Measurements from ENCODE around the gene WDR76.
A peak's percentile ranks its signal among the peaks of the same experiment; 100 is the strongest.

Gene WDR76

DNA sequence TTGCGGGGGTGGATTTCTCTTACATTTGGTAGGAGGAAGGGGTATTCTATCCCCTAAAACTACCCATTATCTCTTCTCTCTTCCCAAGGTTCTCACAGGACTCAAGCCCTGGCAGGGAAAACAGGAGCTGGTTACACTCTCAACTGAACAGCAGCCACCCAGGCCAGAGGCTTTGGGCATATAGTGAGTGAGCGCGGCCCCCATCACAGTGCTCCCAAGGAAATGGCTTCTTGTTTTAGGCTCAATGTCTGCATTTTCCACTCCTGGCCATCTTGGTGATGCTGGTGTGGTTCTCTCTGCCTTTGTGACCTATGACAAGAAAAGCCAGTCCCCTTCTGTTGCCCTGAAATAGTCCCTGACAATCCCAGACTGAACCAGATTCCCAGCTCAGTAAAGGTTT lies 50.1 kb downstream of the WDR76 start:
- no peak for DNase-seq

DNA sequence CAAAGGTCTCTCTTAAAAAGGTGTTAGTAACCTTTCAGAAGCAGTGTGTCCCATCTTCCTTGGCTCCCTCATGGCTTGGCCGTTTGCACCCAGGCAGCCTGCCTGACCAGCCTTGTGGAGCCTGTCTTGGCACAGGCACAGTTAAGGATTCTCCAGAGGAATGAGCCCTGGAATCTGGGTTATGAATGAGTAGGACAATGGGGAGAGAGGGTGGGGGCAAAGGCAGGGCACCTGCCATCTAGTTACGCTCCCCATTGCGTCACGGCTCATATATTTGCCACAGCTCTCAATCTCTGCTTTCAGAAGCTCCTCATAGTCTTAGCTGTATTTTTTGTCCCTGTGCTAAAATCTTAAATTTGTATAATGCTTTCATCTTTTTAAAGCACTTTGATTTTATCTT lies 50.6 kb downstream of the WDR76 start:
- DNase-seq: no peak

DNA sequence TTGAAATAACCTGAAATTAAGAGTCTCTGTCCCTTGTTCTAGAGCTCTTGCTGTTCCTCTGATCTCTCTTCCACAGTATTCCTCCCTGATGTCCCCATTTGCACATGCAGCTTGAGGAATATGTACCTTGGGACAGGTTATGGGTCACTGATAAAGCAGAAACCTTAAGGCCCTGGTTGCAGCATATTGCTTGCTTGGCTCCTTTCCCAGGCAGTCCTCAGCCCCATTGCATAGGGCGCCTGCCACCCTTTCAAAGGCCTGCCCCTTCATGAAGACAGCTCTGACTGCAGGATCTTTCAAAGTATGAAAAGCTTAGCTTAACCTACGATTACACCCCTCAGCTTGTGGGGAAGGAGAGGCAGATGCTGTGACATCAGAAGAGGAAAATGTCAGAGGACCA lies 51.6 kb downstream of the WDR76 start:
- no peak for DNase-seq

DNA sequence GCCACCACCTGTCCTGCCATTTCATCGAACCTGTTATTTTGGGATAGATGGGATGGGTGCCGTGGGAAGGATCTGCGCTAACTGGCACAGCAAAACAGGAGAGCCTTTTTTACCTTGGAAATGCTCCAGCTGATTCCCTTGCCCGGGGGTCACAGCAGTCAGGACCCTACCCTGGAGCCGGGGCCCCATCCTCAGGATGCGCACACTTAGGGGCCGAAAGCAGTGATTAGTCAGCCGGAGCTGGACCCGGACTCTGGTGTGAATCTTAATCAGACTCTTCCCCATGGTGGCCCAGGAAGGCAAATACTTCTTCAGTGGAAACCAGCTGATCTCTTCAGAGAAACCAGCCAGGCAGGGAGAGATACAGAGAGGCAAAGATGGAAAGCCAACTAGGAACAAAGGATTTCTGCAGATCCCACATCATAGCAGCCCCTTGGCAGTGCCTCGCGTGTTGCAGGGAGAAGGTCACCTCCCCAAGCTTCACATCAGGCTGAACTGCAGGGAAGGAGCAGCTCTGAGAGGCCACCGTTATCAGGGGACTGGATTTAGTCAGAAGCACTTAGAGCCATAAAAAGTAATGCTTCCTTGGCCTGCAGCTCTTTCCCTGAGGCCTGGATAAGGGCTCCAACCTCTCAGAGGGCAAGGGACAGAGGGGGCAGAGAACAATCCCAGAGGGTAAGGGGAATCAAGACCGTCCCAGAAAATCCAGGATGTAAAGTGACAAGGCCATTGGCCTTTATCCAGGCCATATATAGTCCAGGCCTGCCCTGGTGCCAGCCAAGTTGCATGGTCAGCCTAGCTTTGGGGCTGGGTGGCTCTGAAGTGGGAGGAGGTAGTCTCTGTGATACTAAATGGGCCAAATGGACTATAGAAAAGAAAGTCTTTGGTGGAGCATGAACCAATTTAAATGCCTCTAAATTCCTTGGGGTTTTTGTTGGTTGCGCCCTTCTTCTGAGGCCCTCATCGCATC lies 52.9 kb downstream of the WDR76 start:
- no peak for DNase-seq

DNA sequence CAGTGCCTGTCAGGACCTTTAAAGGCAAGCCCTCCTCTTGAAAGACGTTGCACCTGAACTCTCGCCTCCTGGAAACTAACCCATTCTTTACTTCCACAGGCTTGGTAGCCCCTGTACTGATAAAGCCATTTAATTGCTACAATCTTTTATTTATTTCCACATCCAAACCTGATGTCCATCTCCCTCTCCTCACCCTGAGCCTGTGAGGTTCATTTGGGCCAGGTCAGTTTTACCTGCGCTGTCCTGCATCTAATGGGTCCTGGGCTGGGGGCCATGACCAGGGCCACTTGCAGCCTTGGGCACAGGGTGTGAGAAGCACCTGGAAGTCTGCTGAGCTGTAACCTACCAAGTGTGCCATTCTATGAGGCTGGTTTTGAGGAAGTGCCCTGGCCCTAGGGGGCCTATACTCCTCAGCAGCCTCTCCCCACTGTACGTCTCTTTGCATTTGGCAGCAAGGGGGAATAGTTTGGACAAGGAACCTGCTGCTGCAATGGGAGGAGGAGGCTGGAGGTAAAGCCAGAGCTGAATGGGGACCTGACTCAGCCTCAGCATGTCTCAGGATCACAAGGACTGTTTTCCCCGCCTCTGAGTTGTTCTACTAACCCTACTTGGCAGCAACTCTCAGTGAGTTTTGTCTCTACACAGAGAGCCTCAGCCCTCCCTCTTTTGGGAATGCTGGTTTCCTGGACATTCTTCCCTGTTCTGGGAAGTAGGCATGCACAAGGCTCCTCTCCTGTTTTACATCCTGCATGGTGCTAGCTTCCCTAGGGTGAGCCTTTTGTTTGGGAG lies 53.8 kb downstream of the WDR76 start:
- peak in 1 of 56 donors; percentile 37 for DNase-seq

DNA sequence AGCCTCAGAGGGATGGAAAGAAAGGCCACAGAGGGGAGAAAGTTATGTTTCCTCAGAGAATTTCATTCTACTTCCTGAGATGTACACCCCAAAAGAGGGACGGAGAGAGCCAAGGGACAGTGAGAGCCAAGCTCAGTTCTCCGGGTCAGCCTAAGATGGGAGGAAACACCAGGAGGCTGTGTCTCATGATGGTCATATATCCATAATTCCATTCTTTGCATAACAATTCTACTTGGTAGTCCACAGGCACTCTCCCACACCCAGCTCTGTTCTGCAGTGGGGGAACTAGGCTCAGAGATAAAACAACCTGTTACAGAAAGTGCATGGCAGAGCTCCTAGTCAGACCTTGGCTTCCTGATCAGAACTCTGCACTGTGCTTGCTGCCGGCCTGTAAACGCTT lies 54.4 kb downstream of the WDR76 start:
- no peak for DNase-seq

DNA sequence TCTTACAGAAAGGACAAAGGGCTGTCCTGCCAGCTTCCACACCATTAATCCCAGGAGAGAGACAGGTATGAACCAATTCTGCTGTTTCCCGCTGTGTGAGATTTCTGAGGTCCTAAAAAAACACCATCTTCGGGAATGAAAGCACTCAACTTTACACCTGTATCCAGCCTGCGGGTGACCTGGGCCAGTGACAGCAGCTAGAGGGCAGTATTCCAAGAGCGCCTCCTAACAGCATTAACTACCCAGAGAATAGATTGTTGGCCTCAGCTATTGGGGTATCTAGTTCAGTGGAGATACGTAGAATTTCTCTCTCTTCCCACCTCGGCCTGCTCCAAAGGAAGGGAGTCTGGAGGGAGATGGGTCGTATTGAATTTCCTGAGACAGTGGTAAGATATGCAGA lies 55.1 kb downstream of the WDR76 start:
- DNase-seq: peak in 1 of 56 donors; percentile 8

DNA sequence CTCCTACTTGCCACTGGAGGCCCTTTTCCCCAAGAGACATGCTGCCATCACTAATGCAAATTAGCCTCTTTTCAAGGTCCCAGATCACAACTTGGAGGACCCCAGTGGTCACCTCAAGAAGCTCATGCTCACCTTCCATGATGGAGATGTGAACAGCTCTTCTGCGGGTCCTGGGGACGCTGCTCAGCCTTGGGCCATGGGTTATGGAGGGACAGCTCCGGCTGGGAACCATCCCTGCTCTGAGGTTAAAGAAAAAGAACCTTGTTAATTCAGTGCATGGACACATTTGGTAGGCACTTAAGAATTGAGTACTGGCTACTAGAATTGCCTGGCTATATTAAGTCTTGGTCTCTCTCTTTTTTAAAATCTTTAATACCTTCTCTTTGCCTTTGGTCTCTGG lies 56.8 kb downstream of the WDR76 start:
- DNase-seq: no peak

DNA sequence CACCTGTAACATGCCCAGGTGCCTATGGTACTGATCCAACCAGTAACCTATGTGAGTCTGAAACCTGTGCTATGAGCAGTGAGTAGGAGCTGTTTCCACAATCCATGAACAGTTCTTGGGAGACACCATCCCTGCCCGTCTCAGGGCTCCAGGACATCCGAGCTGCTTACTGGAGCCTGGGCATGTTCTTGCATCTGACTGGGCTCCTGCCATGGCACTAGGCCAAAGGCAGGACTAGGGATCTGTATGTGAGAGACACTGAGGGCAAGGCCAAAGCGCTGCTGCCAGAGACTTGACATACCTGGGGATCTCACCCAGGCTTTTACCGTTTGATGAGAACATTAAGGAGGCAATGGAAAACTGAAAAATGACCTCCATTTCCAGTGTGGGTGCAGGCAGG lies 59.8 kb downstream of the WDR76 start:
- no peak for DNase-seq

DNA sequence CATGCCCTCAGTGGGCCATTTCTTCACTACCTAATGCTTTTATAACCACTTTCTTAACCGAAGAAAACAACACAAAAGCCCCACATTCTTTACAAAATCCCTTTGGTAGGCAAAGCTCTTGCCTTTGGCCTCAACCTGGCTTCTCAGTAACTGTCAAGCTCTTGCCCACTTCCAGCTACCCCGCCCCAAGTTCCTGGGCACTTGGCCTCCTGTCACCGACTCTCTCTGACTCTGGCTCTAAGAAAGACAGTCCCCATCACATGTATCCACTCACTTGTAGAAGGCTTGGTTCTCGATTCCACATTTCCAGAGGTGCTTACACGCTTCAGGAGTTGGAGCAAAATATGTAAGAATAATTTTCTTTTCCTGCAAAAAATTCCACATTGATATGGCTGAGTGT lies 61.1 kb downstream of the WDR76 start:
- no peak for DNase-seq

DNA sequence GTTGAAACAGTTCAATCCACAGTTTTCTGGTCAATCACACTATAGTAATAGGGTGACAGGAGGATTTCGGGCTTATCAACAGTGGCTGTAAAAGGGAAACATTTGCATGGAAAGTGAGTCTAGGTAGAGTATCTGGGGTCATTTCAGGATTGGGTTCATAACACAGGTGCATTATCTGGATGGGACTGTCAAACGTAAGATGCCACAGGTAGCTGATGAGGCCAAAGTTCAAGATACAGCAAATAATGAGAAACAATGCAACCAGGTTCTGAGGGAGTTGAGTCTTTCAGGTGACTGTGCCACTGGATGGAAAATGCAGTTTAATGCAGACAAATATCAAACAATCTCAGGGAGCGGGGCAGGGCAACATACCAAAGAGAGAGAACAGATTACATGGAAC lies 62.2 kb downstream of the WDR76 start:
- no peak for DNase-seq

DNA sequence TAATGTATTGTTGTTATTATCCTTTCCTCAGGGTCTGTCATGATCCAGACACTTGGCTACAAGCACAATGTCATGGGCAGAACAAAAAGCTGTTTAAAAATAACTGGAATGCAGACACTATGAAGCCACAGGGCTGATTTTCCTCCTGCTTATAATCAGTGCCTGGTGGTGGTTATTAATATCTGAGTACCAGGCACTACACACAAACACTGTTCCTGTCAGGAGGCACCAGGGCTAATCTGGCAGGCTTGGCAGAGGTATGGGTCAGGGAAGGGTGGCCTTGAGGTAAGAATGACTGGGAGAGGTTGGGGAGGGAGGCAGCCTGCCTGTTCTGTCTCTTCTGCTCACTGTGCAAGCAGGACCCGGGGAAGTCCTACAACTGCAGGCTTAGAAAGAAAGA lies 67.2 kb downstream of the WDR76 start:
- DNase-seq: no peak

DNA sequence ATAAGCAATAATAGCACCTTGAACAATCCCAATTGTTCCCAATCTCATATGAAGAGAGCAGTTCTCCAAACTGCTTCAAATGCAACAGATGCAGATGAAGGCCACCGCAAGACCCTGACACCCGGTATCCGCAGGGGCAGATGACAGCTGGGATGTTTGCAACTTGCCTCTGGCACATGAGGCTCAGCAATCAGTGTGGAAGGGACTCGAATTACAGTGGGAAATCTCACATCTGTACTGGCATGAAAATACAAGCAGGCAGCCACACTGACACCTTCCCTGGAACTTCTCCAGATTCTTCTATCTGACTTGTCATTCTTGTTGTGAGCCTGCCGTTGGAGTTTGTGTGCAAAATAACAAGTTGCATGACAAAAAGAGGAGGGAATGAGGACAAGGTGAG lies 68.8 kb downstream of the WDR76 start:
- DNase-seq: no peak

DNA sequence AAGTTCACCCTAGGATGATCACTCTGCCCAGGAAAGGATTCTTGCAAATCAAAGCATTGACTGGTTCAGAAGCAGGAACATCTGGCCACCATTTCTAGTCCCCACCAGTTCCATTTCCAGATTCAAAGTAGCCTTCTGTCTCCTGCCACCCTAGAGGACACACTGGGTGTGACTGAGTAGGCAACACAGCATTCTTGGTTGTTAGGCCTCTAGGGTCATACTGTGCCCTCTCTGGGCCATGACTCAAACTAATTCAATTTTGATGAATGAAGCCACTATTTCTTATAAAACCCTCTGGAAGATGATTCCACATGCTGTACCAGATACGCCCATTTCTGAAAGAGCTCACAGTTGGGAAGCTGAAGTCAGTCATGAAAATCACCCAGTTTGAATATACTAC lies 69.7 kb downstream of the WDR76 start:
- DNase-seq: no peak

DNA sequence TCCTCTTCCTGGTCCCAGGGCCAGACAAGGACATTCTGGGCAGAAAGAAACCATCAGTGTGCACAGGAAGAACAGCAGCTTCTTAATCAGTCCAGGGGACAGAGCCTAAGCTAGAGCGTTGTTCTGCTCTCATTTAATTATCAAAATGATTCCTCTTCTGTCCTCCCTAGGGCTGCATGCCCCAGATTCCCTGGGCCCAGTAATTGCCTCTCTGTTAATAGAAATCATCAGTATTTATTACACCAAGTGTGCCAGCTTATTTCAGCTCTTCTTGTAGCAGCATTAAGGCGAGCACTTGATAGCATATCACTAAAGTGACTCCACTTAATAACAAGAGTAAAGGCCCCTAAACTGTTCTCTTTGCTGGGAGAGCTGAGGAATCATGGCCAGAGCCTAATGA lies 72.1 kb downstream of the WDR76 start:
- no peak for DNase-seq

DNA sequence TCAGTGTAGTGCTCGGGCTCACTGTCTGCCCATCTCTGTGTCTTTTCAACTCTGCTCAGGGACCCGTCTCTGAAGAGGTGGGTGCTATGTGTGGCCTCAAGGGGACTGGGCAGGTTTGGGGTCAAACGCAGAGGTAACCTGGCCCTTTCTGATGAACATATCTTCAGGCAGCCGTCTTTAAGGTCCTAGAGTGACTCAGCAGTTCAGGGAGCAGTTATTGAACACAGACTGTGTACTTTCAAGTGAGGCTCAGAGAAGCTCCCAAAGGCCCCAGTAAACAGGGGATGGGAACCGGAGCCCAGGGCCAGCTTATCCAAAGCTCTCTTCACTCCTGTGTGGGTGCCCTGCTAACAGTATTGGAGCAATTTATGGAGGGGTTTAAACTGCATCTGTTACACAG lies 73.1 kb downstream of the WDR76 start:
- DNase-seq: no peak

DNA sequence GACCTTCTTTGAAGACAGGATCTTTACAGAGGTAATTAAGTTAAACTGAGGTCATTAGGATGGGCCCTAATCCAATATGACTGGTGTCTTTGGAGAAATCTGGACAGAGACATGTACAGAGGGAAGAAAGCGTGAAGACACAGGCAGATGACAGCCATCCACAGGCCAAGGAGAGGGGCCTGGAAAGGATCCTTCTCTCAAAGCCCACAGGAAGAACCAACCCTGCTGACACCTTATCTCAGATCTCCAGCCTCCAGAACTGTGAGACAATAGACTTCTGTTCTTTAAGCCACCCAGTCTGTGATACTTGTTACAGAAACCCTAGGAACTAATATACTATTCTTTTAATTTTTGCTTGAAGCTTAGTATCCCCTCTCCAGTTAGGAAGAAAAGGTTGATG lies 74.2 kb downstream of the WDR76 start:
- no peak for DNase-seq

DNA sequence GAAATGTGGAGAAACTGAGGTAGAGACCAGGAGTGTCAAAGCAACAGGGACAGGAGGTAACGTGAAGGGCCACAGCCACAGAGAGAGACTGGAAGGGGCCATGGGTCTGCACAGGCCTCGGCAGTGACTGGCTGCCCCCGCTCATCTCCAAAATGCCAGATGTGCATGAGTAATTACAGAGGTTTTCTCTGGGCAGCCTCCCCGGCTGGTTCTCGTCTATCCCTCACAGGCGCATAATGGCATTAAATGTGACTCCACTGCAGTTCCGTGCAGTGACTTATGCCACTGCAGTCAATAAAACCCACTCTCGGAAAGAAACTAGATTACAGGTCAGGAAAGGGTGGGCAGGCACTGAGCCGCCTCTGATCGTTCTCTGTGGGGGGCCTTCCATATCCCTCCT lies 74.7 kb downstream of the WDR76 start:
- peak in 1 of 56 donors; percentile 43 for DNase-seq

DNA sequence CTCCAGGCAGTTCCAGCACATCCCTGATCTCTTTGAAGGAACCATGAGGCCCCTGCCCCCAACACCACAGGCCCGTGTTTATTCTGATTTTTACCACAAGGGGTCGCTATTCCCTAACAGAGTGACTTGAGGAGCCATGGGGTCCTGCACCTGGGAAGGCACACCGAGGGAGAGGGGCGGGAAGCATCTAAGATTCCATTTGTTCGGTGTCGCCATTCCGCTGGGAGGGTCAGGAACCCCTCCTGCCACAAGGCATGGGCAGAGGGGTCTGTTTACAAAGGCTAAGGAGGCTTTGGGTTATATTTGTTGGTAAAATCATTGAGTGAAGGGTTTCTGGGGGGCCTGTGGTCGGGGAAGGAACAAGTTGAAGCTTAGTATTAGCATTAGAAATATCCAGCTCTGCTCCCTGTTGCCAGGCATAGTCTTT lies 77.1 kb downstream of the WDR76 start:
- peak in 39 of 56 donors; percentile 3 to 72 (median 24) for DNase-seq

DNA sequence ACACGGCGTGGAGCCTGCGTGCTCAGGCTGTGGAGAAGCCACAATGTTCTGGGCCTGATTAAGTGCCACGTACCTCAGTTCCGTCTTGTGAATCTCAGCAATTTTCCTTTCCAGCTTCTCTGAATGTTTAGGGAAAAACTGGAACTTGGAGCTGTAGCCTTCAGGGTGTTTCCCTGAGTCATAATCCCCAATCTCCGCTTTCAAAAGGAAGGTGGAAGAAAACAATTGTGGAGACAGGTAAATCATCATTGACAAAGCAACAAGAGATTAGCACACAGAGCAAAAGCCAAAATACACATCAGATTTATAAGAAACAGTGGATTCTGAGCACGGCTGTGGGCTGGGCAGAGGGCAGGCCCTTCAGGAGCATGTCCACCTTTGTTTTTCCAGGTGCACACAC lies 79.0 kb downstream of the WDR76 start:
- DNase-seq: no peak

DNA sequence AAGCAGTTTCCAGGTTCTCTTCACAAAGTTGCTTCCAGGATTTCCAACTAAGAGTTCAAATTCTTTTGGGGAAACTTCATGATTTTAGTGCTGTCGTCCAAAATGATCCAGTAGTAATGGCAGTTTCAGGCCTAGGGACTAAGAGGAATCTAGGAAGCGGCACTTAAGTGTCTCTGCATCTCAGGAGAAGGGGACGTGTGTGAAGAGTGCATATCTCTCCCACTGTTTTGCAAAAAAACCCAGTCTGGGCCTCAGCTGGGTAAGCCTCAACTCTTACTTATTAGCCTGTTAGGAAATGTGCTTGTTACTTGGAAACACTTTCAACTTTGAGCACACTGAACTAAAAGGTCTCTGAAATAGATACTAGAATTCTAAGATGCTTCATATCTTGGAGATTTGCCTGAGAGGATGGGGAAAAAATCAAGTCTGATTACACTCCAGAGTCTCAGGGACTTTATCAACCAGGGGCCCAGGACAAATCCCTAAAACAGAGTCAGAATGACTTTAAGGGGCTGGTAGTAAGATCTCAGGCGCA lies 81.8 kb downstream of the WDR76 start:
- DNase-seq: no peak

DNA sequence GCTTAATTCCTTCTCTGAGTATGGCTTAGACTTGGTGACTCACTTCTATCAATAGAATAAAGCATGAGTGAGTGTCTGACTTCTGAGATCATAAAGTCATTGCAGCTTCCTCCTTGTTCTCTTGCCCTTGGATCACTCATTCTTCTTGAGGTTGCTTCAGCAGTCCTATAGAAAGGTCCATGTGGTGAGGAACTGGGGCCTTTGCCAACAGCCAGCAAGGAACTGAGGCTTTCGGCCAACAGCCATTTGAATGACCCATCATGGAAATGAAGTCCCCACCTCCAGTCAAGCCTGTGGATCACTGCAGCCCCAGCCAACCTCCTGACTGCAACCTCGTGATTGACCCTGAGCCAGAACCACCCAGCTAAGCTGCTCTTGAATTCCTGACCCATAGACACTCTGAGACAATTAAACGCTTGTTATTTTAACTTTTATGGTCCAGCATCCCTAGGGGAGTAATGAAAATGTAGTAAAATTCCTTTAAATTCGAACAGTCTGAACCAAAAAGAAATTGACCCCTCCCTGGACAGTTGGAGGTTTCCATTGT lies 84.5 kb downstream of the WDR76 start:
- DNase-seq: peak in 44 of 56 donors; percentile 5 to 94 (median 44)

All from nucleus accumbens (tissue), 56 donors.